ENCODE data around the gene GLYR1. TPM values are rescaled to one million over a fixed set of nuclear protein-coding genes. Genes with fewer than 3 reads are reported as not detected.

GLYR1 gene
- total and polyA plus RNA-seq, 2 donors (not counting 3 experiments of a cell fraction or from before 2014, with no cell fraction given): 47.9 to 107 TPM

- Histone ChIP-seq H3K4me2 (ENCODE audit: insufficient read depth, low read length) (no peak within 1 kb of the TSS), H3K9ac (replicated peaks; ENCODE audit: extremely low read depth, insufficient read depth, low read length) (no peak within 1 kb of the TSS), H4K20me1 (replicated peaks; ENCODE audit: control insufficient read depth, extremely low read depth, insufficient read depth, low read length) (no peaks in the 10 kb centered on the region), H3K27ac (ENCODE audit: insufficient read depth, low read depth, low read length) (no peak within 1 kb of the TSS), H3K27me3 (ENCODE audit: control insufficient read depth in 2 of 2, insufficient read depth in 2 of 2, low read length in 2 of 2) (no peaks in the 10 kb centered on the region), H3K4me3 (replicated peaks in 1 of 3; ENCODE audit: insufficient read depth in 1 of 3, low read depth in 1 of 3, low read length in 3 of 3) (no peak within 1 kb of the TSS), H3K79me2 (ENCODE audit: control insufficient read depth, insufficient read depth, low read length) (no peaks in the 10 kb centered on the region), H3K4me1 (ENCODE audit: control insufficient read depth, extremely low read depth, insufficient read depth, low read length) (no peaks in the 10 kb centered on the region), H3K9me1 (replicated peaks; ENCODE audit: control insufficient read depth, extremely low read depth, insufficient read depth, low read length) (no peaks in the 10 kb centered on the region), H3K9me3 (replicated peaks; ENCODE audit: control insufficient read depth, insufficient read depth, low read length) (no peaks in the 10 kb centered on the region), H2AFZ (ENCODE audit: low read depth, low read length) (no peak within 1 kb of the TSS), H3K36me3 (ENCODE audit: control insufficient read depth in 2 of 2, extremely low read depth in 1 of 2, insufficient read depth in 2 of 2, low read length in 2 of 2) (no peaks in the 10 kb centered on the region)
- TF ChIP-seq MAX (IDR thresholded peaks at IDR 0.05; ENCODE audit: insufficient read depth, insufficient read length): no peak
- no peak for TF ChIP-seq CTCF (IDR thresholded peaks at IDR 0.05; ENCODE audit: extremely low read depth in 1 of 2, insufficient read depth in 1 of 2, low read depth in 1 of 2, low read length in 2 of 2)
- TF ChIP-seq POLR2AphosphoS5 (IDR thresholded peaks at IDR 0.05; ENCODE audit: insufficient read depth, low read depth, low read length): no peak
- TF ChIP-seq JUN (IDR thresholded peaks at IDR 0.05; ENCODE audit: borderline replicate concordance, insufficient read depth, insufficient read length, low read depth): no peak
- no peak for TF ChIP-seq GATA2 (IDR thresholded peaks at IDR 0.05; ENCODE audit: insufficient read depth, insufficient read length, low read depth, low read length)
- TF ChIP-seq EZH2 (IDR thresholded peaks at IDR 0.05; ENCODE audit: borderline replicate concordance, low read depth, low read length, severe bottlenecking): no peak
- no peak for TF ChIP-seq FOS (IDR thresholded peaks at IDR 0.05; ENCODE audit: borderline replicate concordance, insufficient read depth, low read length)
- no peak for TF ChIP-seq MYC (IDR thresholded peaks at IDR 0.05; ENCODE audit: low read depth, low read length)
- TF ChIP-seq POLR2A (IDR thresholded peaks at IDR 0.05; ENCODE audit: low read depth, low read length): no peak
- intact Hi-C loops (cut with micrococcal nuclease): no loop called here
- dilution Hi-C loops (cut with MboI; ENCODE audit: extremely low pct_ligation_motif_present, low sequenced_read_pairs): no loop called here
- DNase-seq (ENCODE audit: low read depth, low spot score) (no peak), FAIRE-seq (no peak)
- POLR2A ChIA-PET: no interaction called here
- no TSS peak for BruUV-seq (replicated peaks)
- CTCF ChIA-PET: no interaction called here
Observed at GRCh38 chr16:4795181-4795827, 51.8 kb downstream of the GLYR1 start, which contains the start of gene SMIM22. Gene SMIM22 (plus strand): TSS chr16:4795369. CDS start chr16:4795735, 366 bp downstream.

Data from endothelial cell of umbilical vein (primary cell).